ENCODE data around the gene ASB1.
"Not testable (repeated sequence)": the region's sequence is repeated elsewhere in the genome, so short reads cannot be mapped to it uniquely, and the experiment has no call there.

Gene ASB1

GRCh38 chr2:238404406-238405216 is 22.1 kb upstream of the ASB1 start:
- DNase-seq (ENCODE audit: low spot score): no peak

GRCh38 chr2:238405217-238405555 is 21.5 kb upstream of the ASB1 start:
- not testable (repeated sequence) for DNase-seq (ENCODE audit: low spot score)

- DNase-seq (ENCODE audit: low spot score): no peak
These were observed 20.3 kb upstream of the ASB1 start for GRCh38 chr2:238406221-238406997.

GRCh38 chr2:238406998-238407285 is 19.8 kb upstream of the ASB1 start:
- no peak for DNase-seq (ENCODE audit: low spot score)

- DNase-seq (ENCODE audit: low spot score): no peak
These were observed 19.2 kb upstream of the ASB1 start for GRCh38 chr2:238407566-238407965.

- DNase-seq (ENCODE audit: low spot score): no peak
These were observed 17.9 kb upstream of the ASB1 start for GRCh38 chr2:238408615-238409340.

- no peak for DNase-seq (ENCODE audit: low spot score)
These were observed 17.2 kb upstream of the ASB1 start for GRCh38 chr2:238409341-238410199.

- no peak for DNase-seq (ENCODE audit: low spot score)
These were observed 14.5 kb upstream of the ASB1 start for GRCh38 chr2:238412067-238412767.

GRCh38 chr2:238413368-238413767 is 13.4 kb upstream of the ASB1 start:
- no peak for DNase-seq (ENCODE audit: low spot score)

GRCh38 chr2:238415036-238415764 is 11.5 kb upstream of the ASB1 start:
- no peak for DNase-seq (ENCODE audit: low spot score)

- no peak for DNase-seq (ENCODE audit: low spot score)
These were observed 10.8 kb upstream of the ASB1 start for GRCh38 chr2:238415893-238416292.

- DNase-seq (ENCODE audit: low spot score): no peak
These were observed 8.3 kb upstream of the ASB1 start for GRCh38 chr2:238418196-238418998.

- no peak for DNase-seq (ENCODE audit: low spot score)
These were observed 7.7 kb upstream of the ASB1 start for GRCh38 chr2:238418999-238419546.

- DNase-seq (ENCODE audit: low spot score): no peak
These were observed 6.3 kb upstream of the ASB1 start for GRCh38 chr2:238420442-238420841.

- DNase-seq (ENCODE audit: low spot score): no peak
These were observed 5.6 kb upstream of the ASB1 start for GRCh38 chr2:238420878-238421694.

- DNase-seq (ENCODE audit: low spot score): no peak
These were observed 5.1 kb upstream of the ASB1 start for GRCh38 chr2:238421695-238422035.

GRCh38 chr2:238422285-238422684 is 4.4 kb upstream of the ASB1 start:
- no peak for DNase-seq (ENCODE audit: low spot score)

- no peak for DNase-seq (ENCODE audit: low spot score)
These were observed 3.8 kb upstream of the ASB1 start for GRCh38 chr2:238422940-238423339.
